HG02852 (cell line): Measurements from ENCODE around the gene MYCBPAP.
A peak's percentile ranks its signal among the peaks of the same experiment; 100 is the strongest.

Source experiments
- ATAC-seq: cut with Tn5 transposase; IDR thresholded peaks from one replicate; pipeline ENCODE4 v1.9.1; 2021; ENCODE audit warnings: mild to moderate bottlenecking, moderate library complexity; ENCODE audit not compliant: unreplicated experiment

MYCBPAP gene

DNA sequence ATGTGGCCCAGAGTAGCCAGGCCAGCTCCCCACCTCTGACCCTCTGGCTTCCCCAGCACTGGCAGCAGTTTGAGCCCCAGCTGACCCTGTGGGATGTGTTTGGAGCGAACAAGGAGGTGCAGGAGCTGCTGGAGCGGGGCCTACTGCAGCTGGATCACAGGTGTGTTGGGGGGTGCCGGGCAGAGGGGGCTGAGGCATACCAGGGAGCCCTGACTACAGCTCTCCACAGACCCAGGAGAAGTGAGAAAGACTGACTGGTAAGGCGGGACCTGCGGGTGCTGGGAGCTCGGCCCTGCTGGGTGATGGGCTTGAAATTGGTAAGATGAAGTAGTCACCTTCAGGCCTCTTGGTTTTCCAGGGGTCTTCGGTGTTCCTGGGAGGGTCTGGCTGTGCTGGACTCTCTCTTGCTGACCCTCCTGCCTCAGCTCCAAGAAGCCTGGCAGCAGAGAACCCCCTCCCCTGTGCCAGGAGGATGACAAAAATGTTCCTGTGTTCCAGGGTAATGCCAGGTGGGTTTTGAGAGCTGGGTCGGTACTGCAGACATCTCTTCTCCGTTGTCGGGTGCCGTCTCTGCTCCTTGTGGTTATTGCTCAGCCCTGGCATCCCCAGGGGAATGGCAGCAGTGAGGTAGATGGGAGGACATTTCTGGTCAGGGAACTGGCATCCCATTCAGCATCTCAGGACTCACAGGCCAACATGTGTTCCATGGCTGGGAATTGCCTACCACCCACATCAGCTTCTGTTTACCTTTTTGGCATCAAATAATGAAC, 23.7 kb upstream of the MYCBPAP start:
- ATAC-seq = no peak

DNA sequence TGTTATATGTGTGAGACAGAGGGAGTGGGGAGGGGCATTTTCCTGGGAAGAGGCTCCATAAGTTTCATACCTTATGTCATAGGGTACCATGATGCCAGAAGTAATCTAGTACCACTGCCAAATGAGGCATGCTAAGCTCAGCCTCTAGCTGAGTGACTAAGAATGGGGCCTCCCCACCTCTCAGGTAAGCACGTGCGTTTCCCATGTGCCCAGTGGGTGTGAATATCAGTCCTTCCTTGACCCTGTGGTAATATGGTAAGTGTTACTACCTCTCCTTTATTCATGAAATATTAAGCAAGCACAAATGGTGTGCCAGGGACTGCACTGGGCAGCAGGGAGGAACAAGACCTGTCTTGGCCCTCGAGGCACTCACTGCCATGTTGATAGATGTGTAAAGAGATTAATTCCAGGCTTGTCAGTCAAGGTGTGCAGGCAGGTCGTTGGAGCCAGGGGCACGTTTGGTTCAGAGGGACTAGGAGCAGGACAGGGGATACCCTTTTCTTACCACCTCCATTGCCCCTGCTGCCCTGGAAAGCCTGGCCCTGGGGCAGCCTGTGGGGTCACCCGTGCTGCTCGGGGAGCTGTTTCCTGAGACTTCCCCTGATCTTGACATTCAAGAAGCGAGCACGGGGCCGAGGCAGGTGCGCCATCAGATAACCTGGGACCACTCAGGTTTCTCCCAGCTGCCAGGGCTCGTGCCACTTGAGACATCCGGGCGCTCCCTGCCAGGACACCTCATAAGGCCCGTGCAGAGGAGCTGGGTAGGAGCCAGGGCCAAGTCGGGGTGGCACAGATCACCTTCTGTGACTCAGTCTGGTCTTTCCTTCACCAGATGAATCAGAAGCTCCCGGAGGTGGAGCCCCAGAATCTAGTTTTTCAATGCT, 20.8 kb upstream of the MYCBPAP start:
- no peak for ATAC-seq

DNA sequence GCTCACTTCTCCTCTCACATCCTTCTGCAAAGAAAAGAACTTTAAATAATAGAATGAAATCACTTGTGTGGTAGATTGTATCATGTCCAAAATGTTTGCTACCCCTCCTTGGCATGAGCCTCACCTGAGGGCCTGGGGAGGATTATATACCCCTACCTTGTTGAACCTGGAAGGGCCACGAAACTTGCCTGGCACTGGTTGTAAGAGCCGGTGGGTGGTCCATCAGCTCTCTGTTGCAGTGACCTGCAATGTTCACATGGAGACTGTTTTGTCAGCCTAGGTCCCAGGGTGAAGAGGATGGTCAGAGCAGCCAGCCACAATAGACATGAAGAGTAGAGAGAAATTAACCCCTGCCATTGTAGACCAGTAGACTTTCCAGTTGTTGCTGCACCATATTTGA, 19.4 kb upstream of the MYCBPAP start:
- ATAC-seq = no peak

DNA sequence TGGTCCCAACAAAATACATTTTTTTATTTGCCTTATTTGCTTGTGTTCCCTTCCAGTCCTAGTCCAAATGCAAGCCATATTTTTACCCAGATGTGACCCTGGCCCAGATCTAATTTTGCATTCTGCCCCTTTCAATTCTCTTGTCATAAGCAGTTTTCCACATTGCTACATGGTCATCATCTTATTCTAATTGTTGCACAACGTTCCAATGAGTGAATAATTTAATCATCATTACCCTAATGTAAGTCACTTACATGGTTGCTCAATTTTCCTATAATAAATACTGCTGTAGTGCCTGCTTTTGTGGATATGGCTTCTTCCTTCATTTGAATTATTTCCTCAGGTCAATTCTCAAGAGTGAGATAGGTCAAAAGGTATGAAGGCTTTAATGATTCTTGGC, 16.7 kb upstream of the MYCBPAP start:
- ATAC-seq = no peak

DNA sequence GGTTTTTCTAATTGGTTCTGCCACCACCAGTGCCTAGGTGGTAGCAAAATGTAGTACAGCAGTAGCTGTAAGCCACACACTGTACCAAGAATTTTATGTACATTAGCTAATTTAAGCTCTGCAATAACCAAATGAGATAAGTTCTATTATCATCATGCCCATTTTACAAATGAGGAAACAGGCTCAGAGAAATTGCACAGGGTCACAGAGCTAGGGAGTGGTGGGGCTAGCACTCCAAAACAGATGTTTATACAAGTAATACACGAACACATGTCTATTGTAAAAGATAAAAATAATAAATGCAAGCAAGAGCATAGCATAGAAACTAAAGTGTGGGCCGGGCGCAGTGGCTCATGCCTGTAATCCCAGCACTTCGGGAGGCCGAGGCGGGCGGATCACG, 16.0 kb upstream of the MYCBPAP start:
- ATAC-seq = no peak

DNA sequence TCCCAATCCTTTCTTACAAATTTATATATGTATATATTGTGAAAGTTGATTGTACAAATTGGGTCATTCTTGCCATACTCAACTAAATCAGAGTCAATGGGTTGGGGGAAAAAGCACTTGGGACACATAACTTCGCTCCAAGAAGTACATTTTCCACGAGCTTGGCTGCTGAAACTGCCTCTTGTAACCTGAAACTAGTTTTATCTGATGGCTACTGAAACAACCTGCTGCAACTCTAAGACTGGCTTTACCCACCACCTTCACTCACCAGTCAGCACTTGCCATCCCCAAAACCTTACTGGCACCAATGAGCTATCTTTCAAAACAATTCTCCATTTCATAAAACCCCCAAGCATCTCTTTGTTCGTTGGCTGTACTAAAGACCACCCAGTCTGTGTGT, 14.5 kb upstream of the MYCBPAP start:
- no peak for ATAC-seq

DNA sequence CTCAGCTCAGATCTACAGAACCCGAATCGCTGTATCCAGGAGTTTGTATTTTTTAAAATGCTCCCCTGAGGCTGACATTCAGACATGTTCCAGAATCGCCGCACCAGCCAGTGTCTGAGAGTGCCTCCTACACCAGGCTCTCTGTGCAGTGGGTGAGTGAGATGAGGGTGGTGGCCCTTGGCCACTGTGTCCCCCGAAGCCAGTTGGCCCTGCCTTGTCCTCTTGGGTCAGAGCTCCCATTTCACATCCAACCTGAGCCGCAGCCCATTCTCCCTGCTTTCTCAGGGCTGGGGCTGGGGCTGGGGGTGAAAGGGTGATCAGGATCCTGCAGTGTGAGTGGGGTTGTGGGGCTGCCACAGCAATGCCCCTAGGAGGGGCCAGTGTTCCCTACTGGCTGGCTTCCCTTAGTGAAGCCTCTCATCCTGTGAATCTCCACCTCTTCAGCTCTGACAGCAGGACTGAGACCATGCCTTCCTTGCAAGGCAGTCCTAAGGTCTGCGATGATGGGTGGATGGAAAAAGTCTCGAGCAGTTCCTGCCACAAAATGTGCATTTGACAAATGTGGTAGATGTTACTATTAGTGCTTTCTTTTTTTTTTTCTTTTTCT, 12.9 kb upstream of the MYCBPAP start:
- no peak for ATAC-seq

DNA sequence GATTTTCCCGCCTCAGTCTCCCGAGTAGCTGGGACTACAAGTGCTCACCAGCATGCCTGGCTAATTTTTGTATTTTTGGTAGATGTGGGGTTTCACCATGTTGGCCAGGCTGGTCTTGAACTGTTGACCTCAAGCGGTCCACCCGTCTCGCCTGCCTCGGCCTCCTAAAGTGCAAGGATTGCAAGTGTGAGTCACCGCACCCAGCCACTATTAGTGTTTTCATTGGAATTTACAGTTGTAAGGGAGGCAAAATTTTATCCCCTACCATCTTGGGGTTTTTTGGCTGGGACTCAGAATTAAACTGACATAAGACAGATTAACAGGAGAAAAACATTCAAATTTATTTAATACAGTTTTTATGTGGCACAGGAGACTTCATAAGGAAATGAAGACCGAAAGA, 12.3 kb upstream of the MYCBPAP start:
- no peak for ATAC-seq

DNA sequence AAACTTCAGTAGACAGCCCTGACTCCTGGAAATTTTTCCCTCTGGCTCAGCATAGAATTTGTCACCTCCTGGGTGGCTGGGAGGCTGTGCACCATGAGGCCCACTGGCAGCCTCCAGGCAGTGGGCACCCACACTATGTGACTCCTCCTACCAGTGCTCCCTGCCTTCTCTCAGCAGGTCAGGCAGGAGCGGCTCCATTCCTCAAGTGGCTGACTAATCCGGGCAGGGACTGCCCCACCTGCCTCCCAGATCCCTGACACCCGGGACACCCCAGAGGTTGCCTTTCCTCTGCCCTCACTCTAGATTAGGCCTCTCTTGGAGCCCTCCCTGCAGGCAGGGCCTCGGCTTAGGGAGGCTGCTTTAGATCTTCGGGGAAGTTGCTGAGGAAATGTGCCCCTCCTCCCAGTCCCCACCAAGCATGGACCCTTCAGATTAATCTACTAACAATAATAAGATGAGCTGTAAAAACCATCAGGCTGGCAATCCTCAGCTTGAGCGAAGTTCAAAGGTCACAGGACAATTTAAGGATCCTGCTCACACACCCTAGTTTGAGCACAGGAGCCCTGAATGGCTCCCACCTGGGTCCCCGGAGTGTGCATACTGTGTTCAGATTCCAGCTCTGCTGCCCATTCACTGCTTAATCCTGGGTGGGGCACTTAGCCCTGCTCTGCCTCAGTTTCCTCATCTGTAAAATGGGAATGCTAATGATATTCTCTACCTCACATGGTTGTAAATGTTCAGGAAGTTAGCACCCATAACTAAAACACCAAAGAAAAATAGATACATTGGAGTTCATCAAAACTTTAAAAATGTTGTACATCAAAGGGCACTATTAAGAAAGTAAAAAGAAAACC, 10.0 kb upstream of the MYCBPAP start:
- ATAC-seq = no peak

DNA sequence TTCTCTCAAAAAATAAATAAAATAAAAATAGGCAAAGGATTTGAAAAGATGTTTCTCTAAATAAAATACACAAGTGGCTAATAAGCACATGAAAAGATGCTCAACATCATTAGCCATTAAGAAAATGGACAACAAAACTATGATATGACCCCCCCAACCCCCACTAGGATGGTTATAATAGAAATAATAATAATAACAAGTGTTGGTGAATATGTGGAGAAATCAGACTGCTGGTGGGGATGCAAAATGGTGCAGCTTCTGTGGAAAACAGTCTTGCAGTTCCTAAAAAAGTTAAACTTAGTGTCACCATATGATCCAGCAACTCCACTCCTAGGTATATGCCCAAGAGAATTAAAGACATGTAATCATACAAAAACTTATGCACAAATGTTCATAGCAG, 9.0 kb upstream of the MYCBPAP start:
- ATAC-seq = no peak

DNA sequence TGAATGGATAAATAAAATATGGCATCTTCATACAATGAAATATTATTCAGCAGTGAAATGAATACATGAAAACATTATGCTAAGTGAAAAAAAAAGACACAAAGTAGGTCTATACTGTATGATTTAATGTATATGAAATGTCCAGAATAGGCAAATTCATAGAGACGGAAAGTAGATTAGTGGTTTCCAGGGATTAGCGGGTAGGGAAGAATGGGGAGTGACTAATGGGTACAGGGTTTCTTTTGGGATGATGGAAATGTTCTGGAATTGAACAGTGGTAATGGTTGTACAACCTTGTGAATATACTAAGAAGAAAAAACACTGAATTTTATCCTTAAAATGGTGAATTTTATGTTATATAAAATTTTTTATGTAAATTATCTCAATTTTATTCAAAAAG, 8.5 kb upstream of the MYCBPAP start:
- no peak for ATAC-seq

DNA sequence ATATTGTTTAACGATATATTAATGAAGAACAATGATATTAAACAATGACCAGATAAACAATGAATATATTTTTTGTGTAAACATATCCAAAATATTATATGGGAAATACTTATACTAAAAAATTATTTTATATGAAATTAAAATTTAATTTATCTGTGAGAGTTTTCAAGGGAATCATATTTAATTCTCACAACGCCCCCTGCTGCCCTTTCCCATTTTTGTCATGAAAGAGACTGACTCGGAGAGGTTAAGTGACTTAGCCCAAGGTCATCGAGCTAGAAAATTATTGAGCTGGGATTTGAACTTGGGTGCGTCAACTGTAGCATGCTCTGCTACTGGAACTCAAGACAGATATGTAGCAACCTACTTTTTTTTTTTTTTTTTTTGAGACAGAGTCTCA, 7.2 kb upstream of the MYCBPAP start:
- ATAC-seq = no peak

DNA sequence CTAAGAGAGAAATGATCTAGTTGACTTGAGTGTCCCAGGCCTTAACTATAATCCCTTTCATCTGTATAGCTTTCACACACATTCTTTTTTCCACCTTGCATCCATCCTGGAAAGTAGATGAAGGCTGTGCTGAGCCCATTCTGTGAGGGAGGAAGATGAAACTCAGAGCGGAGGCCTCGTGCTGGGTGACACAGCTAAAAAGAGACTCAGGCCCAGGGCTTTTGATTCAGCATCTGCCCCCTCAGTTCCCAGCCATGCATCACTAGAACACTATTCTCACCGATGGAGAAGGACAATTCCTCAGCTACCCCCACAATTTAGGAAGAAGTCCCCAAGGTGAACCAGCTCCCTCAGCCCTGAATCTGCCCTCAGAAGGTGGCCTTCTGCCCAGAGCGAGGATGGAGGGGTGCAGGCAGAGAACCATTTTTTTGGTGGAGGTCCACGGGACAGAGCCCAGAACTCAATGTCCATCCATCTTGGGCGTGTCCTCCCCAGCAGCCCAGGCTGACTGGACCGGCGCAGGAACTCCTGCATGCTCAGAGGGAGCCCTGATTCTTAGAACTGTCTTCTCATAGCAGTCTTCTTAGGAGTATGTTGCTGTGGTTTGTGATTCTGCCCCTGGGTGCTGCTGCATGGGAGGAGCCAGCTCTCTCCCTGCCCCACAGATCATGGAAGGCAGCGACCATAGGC, 5.8 kb upstream of the MYCBPAP start:
- ATAC-seq = no peak

DNA sequence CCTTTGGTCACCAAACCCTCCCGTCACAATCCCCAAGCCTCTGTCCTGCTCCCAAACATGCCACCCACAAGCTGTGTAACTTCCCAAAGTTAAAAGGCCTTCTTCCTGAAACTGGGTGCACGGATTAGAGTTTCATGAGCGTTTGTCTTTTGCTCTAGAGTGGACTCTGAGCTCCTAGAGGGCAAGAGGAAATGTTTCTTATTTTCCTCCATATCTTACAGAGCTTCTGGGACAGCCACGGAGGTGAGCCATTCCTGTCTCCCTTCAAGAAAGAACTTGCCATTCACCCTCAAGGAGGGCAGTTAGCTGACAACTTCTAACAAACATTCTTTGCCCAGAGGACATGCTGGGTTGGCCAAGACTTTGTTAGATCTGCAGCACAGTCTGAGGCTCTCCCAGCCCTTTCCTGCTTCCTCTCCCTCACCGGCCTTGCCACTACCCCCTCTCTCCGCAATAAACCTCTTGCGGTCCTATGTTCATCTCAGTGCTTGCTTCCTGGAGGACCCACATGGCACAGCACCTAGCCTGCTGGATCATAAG, 2.6 kb upstream of the MYCBPAP start:
- ATAC-seq = no peak

DNA sequence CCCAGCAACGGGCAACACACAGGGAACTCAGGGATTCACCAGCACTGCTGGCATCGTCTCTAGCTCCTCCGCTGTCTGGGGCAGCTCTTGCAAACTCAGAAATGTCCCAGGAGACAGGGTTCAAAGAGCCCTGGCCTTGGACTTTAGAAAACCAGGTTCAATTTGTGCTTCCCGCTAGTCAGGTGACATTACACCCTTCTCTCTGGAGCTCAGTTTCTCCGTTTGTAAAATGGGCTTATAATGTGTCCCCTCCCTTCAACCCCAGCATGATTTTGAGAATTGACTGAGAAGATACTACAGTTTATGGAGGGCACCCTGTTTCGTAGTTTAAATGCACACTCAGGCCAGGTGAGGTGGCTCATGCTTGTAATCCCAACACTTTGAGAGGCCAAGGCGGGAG, 1.9 kb upstream of the MYCBPAP start:
- ATAC-seq = no peak

DNA sequence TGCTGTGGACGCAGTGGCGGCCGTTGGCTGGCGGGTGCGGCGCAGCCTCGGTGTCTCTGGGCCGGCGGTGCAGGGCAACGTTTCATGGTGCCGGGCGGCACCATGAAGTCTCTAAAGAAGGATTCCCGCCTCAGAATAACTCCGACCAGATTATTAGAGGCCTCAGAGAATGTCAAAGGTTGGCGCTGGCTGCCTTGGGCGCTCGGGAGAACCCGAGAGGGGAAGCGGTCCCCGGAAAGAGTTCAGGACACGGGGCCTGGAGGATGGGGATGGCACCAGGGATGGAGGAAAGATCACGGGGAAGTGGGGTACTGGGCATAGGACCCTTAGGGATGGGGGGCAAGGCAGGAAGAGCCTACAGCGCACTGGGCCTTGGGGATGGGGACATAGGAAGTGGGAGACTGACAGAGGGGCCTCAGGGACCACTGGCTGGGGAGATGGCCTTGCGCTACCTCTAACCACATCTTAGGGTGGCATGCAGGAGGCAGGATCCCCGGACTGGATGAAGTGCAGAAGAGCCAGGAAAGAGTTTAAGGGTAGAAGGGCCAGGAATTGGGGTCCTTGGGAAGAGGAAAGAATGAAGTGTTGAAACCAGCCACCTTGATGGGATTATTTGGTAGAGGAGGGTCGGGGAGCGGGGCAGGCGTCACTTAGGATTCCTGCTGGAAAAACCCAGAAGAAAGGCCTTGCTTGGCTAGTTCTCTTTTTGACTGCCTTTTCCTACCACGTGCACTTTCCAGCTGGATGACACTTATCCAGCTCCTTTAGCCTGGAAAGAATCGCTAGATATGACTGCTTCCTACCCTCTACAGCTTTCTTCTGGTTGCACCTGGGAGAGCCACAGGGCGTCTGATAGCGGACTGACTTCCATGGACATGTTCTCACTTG, 578 bp downstream of the MYCBPAP start:
- ATAC-seq = no peak

DNA sequence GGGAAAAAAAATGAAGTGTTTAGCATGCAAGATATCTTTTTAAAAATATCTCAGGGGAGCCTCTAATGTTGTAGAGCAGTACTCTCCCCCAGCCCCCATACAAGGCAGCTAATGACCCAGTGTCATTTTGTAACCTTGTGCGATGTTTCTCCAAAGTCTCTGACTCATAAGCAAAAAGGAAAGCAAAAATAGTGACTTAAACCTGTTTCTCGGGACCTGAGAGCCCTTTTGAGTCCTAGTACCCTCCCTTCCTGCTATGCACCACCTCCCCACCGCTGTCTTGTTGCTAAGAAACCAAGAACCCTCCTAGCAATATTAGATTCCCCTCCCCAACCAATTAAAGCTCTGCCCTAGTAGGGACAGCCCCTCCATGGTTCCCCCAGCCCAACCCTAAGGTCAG, 2.8 kb downstream of the MYCBPAP start:
- peak; percentile 75 for ATAC-seq

DNA sequence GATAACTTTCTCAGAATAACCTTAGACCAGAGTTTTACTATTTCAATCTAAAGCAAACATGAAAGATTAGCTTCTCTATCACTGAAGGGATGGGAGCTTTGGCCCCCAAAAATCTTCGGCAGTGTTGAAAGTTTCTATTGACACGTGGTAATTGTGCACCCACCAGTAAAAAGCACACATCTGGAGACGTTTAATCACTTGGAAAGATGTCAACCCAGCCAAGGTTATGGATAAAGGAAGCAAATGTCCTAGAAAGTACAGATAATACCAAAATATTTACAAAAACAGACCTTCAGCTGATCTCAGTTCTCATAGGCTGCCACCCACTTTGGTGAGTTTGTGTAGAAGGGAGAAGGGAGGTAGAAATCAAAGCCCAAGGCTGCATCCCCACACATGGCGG, 5.3 kb downstream of the MYCBPAP start:
- ATAC-seq = no peak

DNA sequence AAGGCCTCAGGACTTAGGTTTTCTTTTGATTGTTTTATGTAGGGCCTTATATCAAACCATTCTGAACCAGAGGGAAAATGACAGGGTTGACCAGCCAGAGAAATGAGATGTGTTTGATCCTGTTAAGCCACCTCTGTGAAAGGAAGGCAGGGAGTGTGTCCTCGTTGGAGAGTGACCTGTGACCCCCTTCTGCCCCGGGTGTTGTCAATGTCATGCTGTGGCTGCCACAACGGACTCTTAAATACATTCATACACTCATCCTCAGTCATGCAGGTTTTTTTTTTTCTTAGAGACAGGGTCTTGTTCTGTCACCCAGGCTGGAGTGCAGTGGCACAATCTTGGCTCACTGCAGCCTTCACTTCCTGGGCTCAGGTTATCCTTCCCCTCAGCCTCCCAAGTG, 6.1 kb downstream of the MYCBPAP start:
- ATAC-seq = no peak
